ENCODE measurements around the gene SAXO1.
"Not testable (repeated sequence)": the region's sequence is repeated elsewhere in the genome, so short reads cannot be mapped to it uniquely, and the experiment has no call there.

Gene SAXO1

GRCh38 chr9:19023078-19023477, 9.9 kb downstream of the SAXO1 start:
- Mint-ChIP-seq H3K4me3 (no peak overlapping the region), H3K36me3 (ENCODE audit: low read depth) (no peaks in the 10 kb centered on the region), H3K27me3 (peaks cover 10% of the 10 kb centered on the region)

GRCh38 chr9:19022206-19022605, 10.8 kb downstream of the SAXO1 start:
- Mint-ChIP-seq H3K4me3 (no peak overlapping the region), H3K9me3 (no peaks in the 10 kb centered on the region), H3K27ac (peak overlapping the region; percentile 9), H3K27me3 (peaks cover 10% of the 10 kb centered on the region), H3K4me1 (ENCODE audit: low read depth) (peaks cover 10% of the 10 kb centered on the region), H3K36me3 (ENCODE audit: low read depth) (no peaks in the 10 kb centered on the region)
- DNase-seq, result no peak

More at GRCh38 chr9:19023078-19023477, 9.9 kb downstream of the SAXO1 start:
- no peaks in the 10 kb centered on the region for H3K9me3 Mint-ChIP-seq
- DNase-seq, result no peak
- H3K27ac Mint-ChIP-seq, result no peak overlapping the region
- H3K4me1 Mint-ChIP-seq (ENCODE audit: low read depth), result peaks cover 10% of the 10 kb centered on the region

GRCh38 chr9:19021649-19022048, 11.4 kb downstream of the SAXO1 start:
- H3K36me3 Mint-ChIP-seq (ENCODE audit: low read depth); H3K9me3 Mint-ChIP-seq; H3K4me1 Mint-ChIP-seq (ENCODE audit: low read depth); DNase-seq; H3K27me3 Mint-ChIP-seq; H3K4me3 Mint-ChIP-seq: not testable (repeated sequence)
- H3K27ac Mint-ChIP-seq, result peak overlapping the region; percentile 9

GRCh38 chr9:19020886-19021455, 12.0 kb downstream of the SAXO1 start:
- Mint-ChIP-seq H3K27me3 (peaks cover 10% of the 10 kb centered on the region), H3K4me3 (no peak overlapping the region), H3K9me3 (no peaks in the 10 kb centered on the region), H3K4me1 (ENCODE audit: low read depth) (peaks cover 3% of the 10 kb centered on the region), H3K27ac (no peak overlapping the region), H3K36me3 (ENCODE audit: low read depth) (no peaks in the 10 kb centered on the region)
- no peak for DNase-seq

- H3K4me3 Mint-ChIP-seq, result no peak overlapping the region
- no peak overlapping the region for H3K27ac Mint-ChIP-seq
- peaks cover 3% of the 10 kb centered on the region for H3K4me1 Mint-ChIP-seq (ENCODE audit: low read depth)
- H3K9me3 Mint-ChIP-seq, result no peaks in the 10 kb centered on the region
- DNase-seq, result no peak
- no peaks in the 10 kb centered on the region for H3K36me3 Mint-ChIP-seq (ENCODE audit: low read depth)
- no peaks in the 10 kb centered on the region for H3K27me3 Mint-ChIP-seq
Observed at GRCh38 chr9:19018201-19018600, 14.8 kb downstream of the SAXO1 start.

- no peaks in the 10 kb centered on the region for H3K4me1 Mint-ChIP-seq (ENCODE audit: low read depth)
- H3K27me3 Mint-ChIP-seq, result no peaks in the 10 kb centered on the region
- H3K27ac Mint-ChIP-seq, result no peak overlapping the region
- H3K4me3 Mint-ChIP-seq, result no peak overlapping the region
- DNase-seq, result no peak
- H3K9me3 Mint-ChIP-seq, result no peaks in the 10 kb centered on the region
- no peaks in the 10 kb centered on the region for H3K36me3 Mint-ChIP-seq (ENCODE audit: low read depth)
Observed at GRCh38 chr9:19009391-19009965, 23.5 kb downstream of the SAXO1 start.

- H3K9me3 Mint-ChIP-seq, result peaks cover 9% of the 10 kb centered on the region
- DNase-seq, result no peak
- H3K4me1 Mint-ChIP-seq (ENCODE audit: low read depth), result no peaks in the 10 kb centered on the region
- peaks cover 13% of the 10 kb centered on the region for H3K27me3 Mint-ChIP-seq
- no peak overlapping the region for H3K27ac Mint-ChIP-seq
- H3K36me3 Mint-ChIP-seq (ENCODE audit: low read depth), result peaks cover 3% of the 10 kb centered on the region
- H3K4me3 Mint-ChIP-seq, result no peak overlapping the region
Observed at GRCh38 chr9:19000133-19000532, 32.9 kb downstream of the SAXO1 start.

- no peak for DNase-seq
- Mint-ChIP-seq H3K27me3 (peaks cover 13% of the 10 kb centered on the region), H3K36me3 (ENCODE audit: low read depth) (peaks cover 3% of the 10 kb centered on the region), H3K4me1 (ENCODE audit: low read depth) (no peaks in the 10 kb centered on the region), H3K27ac (no peak overlapping the region), H3K4me3 (no peak overlapping the region), H3K9me3 (peaks cover 9% of the 10 kb centered on the region)
Observed at GRCh38 chr9:18999173-18999785, 33.7 kb downstream of the SAXO1 start.

GRCh38 chr9:18997151-18997550, 35.9 kb downstream of the SAXO1 start:
- Mint-ChIP-seq H3K4me1 (ENCODE audit: low read depth) (no peaks in the 10 kb centered on the region), H3K9me3 (peaks cover 9% of the 10 kb centered on the region), H3K27ac (no peak overlapping the region), H3K27me3 (peaks cover 13% of the 10 kb centered on the region), H3K36me3 (ENCODE audit: low read depth) (peaks cover 3% of the 10 kb centered on the region), H3K4me3 (no peak overlapping the region)
- DNase-seq, result no peak

GRCh38 chr9:18996211-18996610, 36.8 kb downstream of the SAXO1 start:
- H3K4me1 Mint-ChIP-seq (ENCODE audit: low read depth), result no peaks in the 10 kb centered on the region
- peaks cover 9% of the 10 kb centered on the region for H3K27me3 Mint-ChIP-seq
- H3K4me3 Mint-ChIP-seq, result no peak overlapping the region
- H3K27ac Mint-ChIP-seq, result no peak overlapping the region
- peaks cover 9% of the 10 kb centered on the region for H3K9me3 Mint-ChIP-seq
- peaks cover 3% of the 10 kb centered on the region for H3K36me3 Mint-ChIP-seq (ENCODE audit: low read depth)
- DNase-seq, result no peak

GRCh38 chr9:18994263-18994916, 38.6 kb downstream of the SAXO1 start:
- peaks cover 3% of the 10 kb centered on the region for H3K9me3 Mint-ChIP-seq
- no peaks in the 10 kb centered on the region for H3K4me1 Mint-ChIP-seq (ENCODE audit: low read depth)
- H3K27me3 Mint-ChIP-seq, result peaks cover 4% of the 10 kb centered on the region
- peaks cover 3% of the 10 kb centered on the region for H3K36me3 Mint-ChIP-seq (ENCODE audit: low read depth)
- no peak overlapping the region for H3K27ac Mint-ChIP-seq
- no peak for DNase-seq
- H3K4me3 Mint-ChIP-seq, result no peak overlapping the region

- H3K27me3 Mint-ChIP-seq; H3K4me1 Mint-ChIP-seq (ENCODE audit: low read depth); H3K36me3 Mint-ChIP-seq (ENCODE audit: low read depth); H3K9me3 Mint-ChIP-seq; H3K27ac Mint-ChIP-seq; H3K4me3 Mint-ChIP-seq; DNase-seq: not testable (repeated sequence)
Observed at GRCh38 chr9:18991197-18991596, 41.8 kb downstream of the SAXO1 start.

- H3K27ac Mint-ChIP-seq, result no peak overlapping the region
- no peaks in the 10 kb centered on the region for H3K36me3 Mint-ChIP-seq (ENCODE audit: low read depth)
- no peaks in the 10 kb centered on the region for H3K9me3 Mint-ChIP-seq
- H3K27me3 Mint-ChIP-seq, result no peaks in the 10 kb centered on the region
- no peaks in the 10 kb centered on the region for H3K4me1 Mint-ChIP-seq (ENCODE audit: low read depth)
- no peak for DNase-seq
- H3K4me3 Mint-ChIP-seq, result no peak overlapping the region
Observed at GRCh38 chr9:18990494-18990893, 42.5 kb downstream of the SAXO1 start.

GRCh38 chr9:18989865-18990264, 43.1 kb downstream of the SAXO1 start:
- no peaks in the 10 kb centered on the region for H3K4me1 Mint-ChIP-seq (ENCODE audit: low read depth)
- H3K9me3 Mint-ChIP-seq, result no peaks in the 10 kb centered on the region
- no peak for DNase-seq
- no peak overlapping the region for H3K4me3 Mint-ChIP-seq
- no peak overlapping the region for H3K27ac Mint-ChIP-seq
- no peaks in the 10 kb centered on the region for H3K36me3 Mint-ChIP-seq (ENCODE audit: low read depth)
- no peaks in the 10 kb centered on the region for H3K27me3 Mint-ChIP-seq

GRCh38 chr9:18989097-18989496, 43.9 kb downstream of the SAXO1 start:
- Mint-ChIP-seq H3K4me3 (no peak overlapping the region), H3K27ac (no peak overlapping the region), H3K9me3 (no peaks in the 10 kb centered on the region), H3K4me1 (ENCODE audit: low read depth) (no peaks in the 10 kb centered on the region), H3K36me3 (ENCODE audit: low read depth) (no peaks in the 10 kb centered on the region), H3K27me3 (no peaks in the 10 kb centered on the region)
- no peak for DNase-seq
